RCC 7860 (cell line): Measurements from ENCODE around the gene ACOD1.

Source experiments
- DNase-seq: peaks from one replicate; pipeline ENCODE4 v3.0.0-alpha.2; 2015; ENCODE audit warnings: low spot score
- FAIRE-seq: peaks from 2 replicates; lab custom pipeline; 2012; peaks lifted over from hg19 to GRCh38; lab: Jason Lieb, UNC

The ACOD1 gene

GRCh38 chr13:76982061-76982460 is 33.8 kb downstream of the ACOD1 start:
- FAIRE-seq (no peak), DNase-seq (no peak)

- no peak for FAIRE-seq
- no peak for DNase-seq
Measured at GRCh38 chr13:76983676-76984075, 35.4 kb downstream of the ACOD1 start.

- FAIRE-seq, result no peak
- DNase-seq, result no peak
Measured at GRCh38 chr13:76991432-76991795, 43.1 kb downstream of the ACOD1 start.

GRCh38 chr13:76991796-76992547 is 43.7 kb downstream of the ACOD1 start, which contains the start of gene CLN5:
Gene CLN5, plus strand, starts transcription at chr13:76992081. Its CDS starts 18 bp downstream, at chr13:76992099.
- FAIRE-seq (no peak), DNase-seq (peak; percentile 80)

GRCh38 chr13:76992548-76993001 is 44.3 kb downstream of the ACOD1 start:
- peak; percentile 3 for DNase-seq
- FAIRE-seq, result no peak

GRCh38 chr13:76993021-76993420 is 44.7 kb downstream of the ACOD1 start:
- DNase-seq, result no peak
- no peak for FAIRE-seq

- FAIRE-seq, result no peak
- DNase-seq, result no peak
Measured at GRCh38 chr13:76993473-76993872, 45.2 kb downstream of the ACOD1 start.

GRCh38 chr13:76994281-76994680 is 46.0 kb downstream of the ACOD1 start:
- DNase-seq (no peak), FAIRE-seq (no peak)

GRCh38 chr13:77000475-77000874 is 52.2 kb downstream of the ACOD1 start:
- no peak for FAIRE-seq
- no peak for DNase-seq

GRCh38 chr13:77001540-77001939 is 53.2 kb downstream of the ACOD1 start:
- FAIRE-seq (no peak), DNase-seq (no peak)

- FAIRE-seq (no peak), DNase-seq (no peak)
Measured at GRCh38 chr13:77001963-77002587, 53.8 kb downstream of the ACOD1 start.

- FAIRE-seq, result no peak
- DNase-seq, result peak; percentile 18
Measured at GRCh38 chr13:77002590-77003190, 54.4 kb downstream of the ACOD1 start.
